Ectodermal cell (in vitro differentiated cells): Measurements from ENCODE around the gene CLDN4.
"Not testable (repeated sequence)": the region's sequence is repeated elsewhere in the genome, so short reads cannot be mapped to it uniquely, and the experiment has no call there.

Experiments
- H3K27ac ChIP-seq: 2 replicates; pipeline ENCODE4 v1.7.0; 2013; ENCODE audit warnings: mild to moderate bottlenecking, low read depth, low read length; ENCODE audit not compliant: insufficient read depth, poor library complexity, severe bottlenecking
- H3K27me3 ChIP-seq: 2 replicates; pipeline ENCODE4 v1.7.0; 2013; ENCODE audit warnings: mild to moderate bottlenecking, low read length; ENCODE audit not compliant: insufficient read depth, control insufficient read depth, poor library complexity, severe bottlenecking
- H3K36me3 ChIP-seq: one replicate; pipeline ENCODE4 v1.7.0; 2013; ENCODE audit warnings: low read length; ENCODE audit not compliant: control insufficient read depth, insufficient read depth
- H3K4me1 ChIP-seq: one replicate; pipeline ENCODE4 v1.7.0; 2013; ENCODE audit warnings: low read length; ENCODE audit not compliant: control insufficient read depth, insufficient read depth
- H3K4me3 ChIP-seq: 2 replicates; pipeline ENCODE4 v1.7.0; 2013; ENCODE audit warnings: low read depth, low read length, control low read depth; ENCODE audit not compliant: insufficient read depth
- H3K9me3 ChIP-seq: 2 replicates; pipeline ENCODE4 v1.7.0; 2013; ENCODE audit warnings: mild to moderate bottlenecking, low read length, moderate library complexity; ENCODE audit not compliant: control insufficient read depth
- WGBS, 2 experiments: methylation state at CpG; one replicate each; pipeline ENCODE4 v1.1.7; 2013; ENCODE audit warnings: missing lambda C conversion rate in 2 of 2; 5-methylcytosine and 5-hydroxymethylcytosine counted together

CLDN4 gene

GRCh38 chr7:73802459-73802858, 28.3 kb upstream of the CLDN4 start:
- Histone ChIP-seq H3K9me3 (no peaks in the 10 kb centered on the region), H3K4me1 (no peaks in the 10 kb centered on the region), H3K4me3 (no peak overlapping the region), H3K27ac (no peak overlapping the region), H3K36me3 (no peaks in the 10 kb centered on the region), H3K27me3 (no peaks in the 10 kb centered on the region)
- 93 to 94% methylated on average over 4 of the region's 4 CpGs for WGBS, 2 experiments

DNA sequence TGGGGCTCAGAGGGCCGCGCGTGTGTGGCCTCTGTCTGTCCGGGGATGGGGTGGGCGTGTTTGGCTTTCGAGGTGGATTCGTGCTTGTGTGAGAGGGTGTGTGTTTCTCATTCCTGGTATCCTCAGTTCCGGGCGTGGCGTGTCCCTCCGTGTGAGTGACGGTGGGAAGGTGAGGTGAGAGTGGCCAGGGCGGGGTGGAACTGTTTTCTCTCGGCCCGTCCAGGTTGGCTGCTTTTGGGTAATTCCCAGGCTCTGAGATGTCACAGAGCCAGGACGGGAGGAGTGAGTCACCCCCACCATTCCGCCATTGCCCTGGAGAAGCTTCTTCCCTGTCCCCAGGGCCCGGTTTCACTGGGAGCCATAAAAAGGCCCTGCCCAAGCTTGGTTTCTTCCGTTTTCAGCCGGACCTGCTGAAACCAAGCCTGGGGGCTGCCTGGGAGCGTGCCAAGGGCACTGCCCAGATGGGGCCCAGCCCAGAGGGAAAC, 21.3 kb upstream of the CLDN4 start:
- 91% methylated on average over 21 of the region's 21 CpGs for WGBS, 2 experiments
- Histone ChIP-seq H3K9me3 (no peaks in the 10 kb centered on the region), H3K27me3 (no peaks in the 10 kb centered on the region), H3K27ac (no peak overlapping the region), H3K4me3 (no peak overlapping the region), H3K36me3 (no peaks in the 10 kb centered on the region), H3K4me1 (peaks cover 9% of the 10 kb centered on the region)

DNA sequence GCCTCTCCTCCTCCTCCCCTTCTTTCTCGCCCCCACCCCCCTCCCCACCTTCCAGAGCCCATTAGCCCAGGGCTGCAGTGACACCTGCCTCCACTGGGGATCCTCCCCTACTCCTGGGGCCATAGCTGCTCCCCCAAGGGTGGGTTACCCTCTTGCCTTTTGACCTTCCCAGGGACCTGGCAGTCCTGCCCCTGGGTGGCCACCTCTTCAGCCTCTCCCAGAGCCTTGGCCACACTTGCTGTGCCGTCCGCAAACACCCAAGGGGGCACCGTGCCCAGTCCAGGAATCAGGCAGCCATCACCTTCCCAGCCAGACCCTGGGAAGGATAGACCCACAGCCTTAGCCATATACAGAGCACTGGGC, 19.8 kb upstream of the CLDN4 start:
- no peaks in the 10 kb centered on the region for H3K27me3 ChIP-seq
- no peaks in the 10 kb centered on the region for H3K36me3 ChIP-seq
- H3K4me1 ChIP-seq: peaks cover 9% of the 10 kb centered on the region
- no peak overlapping the region for H3K4me3 ChIP-seq
- H3K9me3 ChIP-seq: no peaks in the 10 kb centered on the region
- 63 to 68% methylated on average over 4 of the region's 4 CpGs for WGBS, 2 experiments
- H3K27ac ChIP-seq: no peak overlapping the region

- Histone ChIP-seq H3K9me3 (no peaks in the 10 kb centered on the region), H3K4me3 (no peak overlapping the region), H3K27me3 (no peaks in the 10 kb centered on the region), H3K27ac (no peak overlapping the region), H3K4me1 (peaks cover 9% of the 10 kb centered on the region), H3K36me3 (no peaks in the 10 kb centered on the region)
- WGBS, 2 experiments: 5 to 16% methylated on average over 10 to 11 of the region's 11 CpGs
Observed at GRCh38 chr7:73811760-73812168, 19.0 kb upstream of the CLDN4 start.

- no peaks in the 10 kb centered on the region for H3K9me3 ChIP-seq
Observed at GRCh38 chr7:73812996-73813395, 17.8 kb upstream of the CLDN4 start.

DNA sequence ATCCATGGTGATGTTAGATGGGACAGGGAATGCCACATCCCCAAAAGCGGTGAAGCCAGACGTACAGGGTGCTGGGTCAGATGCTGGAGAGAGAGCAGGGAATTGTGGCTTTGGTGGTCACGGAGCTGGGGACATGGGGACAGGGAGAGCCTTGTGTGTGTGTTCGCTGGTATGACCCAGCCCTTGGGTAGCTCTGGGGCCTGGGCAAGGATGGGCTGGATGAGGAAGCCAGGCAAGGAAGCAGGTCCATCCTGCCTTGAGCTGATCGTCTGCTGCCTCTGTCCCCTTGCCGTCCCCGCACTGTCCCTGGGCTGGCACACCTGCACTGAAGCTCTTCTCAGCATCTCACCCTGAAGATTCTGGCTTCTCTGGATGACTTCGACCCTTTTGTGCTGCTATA, 15.4 kb upstream of the CLDN4 start:
- 92% methylated on average over 8 of the region's 8 CpGs for WGBS, 2 experiments
- H3K36me3 ChIP-seq: no peaks in the 10 kb centered on the region
- H3K27me3 ChIP-seq: no peaks in the 10 kb centered on the region
- H3K4me3 ChIP-seq: no peak overlapping the region
- H3K27ac ChIP-seq: no peak overlapping the region
- H3K4me1 ChIP-seq: peaks cover 7% of the 10 kb centered on the region
- H3K9me3 ChIP-seq: no peaks in the 10 kb centered on the region

More at GRCh38 chr7:73812996-73813395, 17.8 kb upstream of the CLDN4 start:
- WGBS, 2 experiments: 89 to 93% methylated on average over 2 to 3 of the region's 3 CpGs
- H3K4me3 ChIP-seq: no peak overlapping the region
- no peak overlapping the region for H3K27ac ChIP-seq
- H3K27me3 ChIP-seq: no peaks in the 10 kb centered on the region
- peaks cover 9% of the 10 kb centered on the region for H3K4me1 ChIP-seq
- H3K36me3 ChIP-seq: no peaks in the 10 kb centered on the region

- Histone ChIP-seq H3K4me1 (no peaks in the 10 kb centered on the region), H3K4me3 (no peak overlapping the region), H3K27me3 (no peaks in the 10 kb centered on the region), H3K9me3 (no peaks in the 10 kb centered on the region), H3K27ac (no peak overlapping the region), H3K36me3 (no peaks in the 10 kb centered on the region)
- 92 to 94% methylated on average over 6 of the region's 6 CpGs for WGBS, 2 experiments
Observed at GRCh38 chr7:73817121-73817520, 13.7 kb upstream of the CLDN4 start.

DNA sequence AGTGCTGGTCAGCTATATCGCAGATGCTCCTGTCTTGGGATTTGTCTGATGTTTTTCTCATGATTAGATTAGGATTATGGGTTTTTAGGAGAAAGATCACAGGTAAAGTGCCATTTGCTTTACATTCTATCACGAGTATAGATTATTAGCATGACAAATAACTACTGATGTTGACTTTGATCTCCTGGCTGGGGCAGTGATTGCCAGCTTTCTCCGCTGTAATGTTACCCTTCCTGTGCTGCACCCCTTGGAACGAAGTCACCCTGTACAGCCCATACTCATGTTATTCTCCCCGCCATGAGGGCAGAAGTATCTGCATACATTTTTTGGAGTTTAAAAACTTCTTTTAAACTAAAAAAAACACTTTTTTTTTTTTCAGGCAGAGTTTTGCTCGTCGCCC, 10.8 kb upstream of the CLDN4 start:
- 89 to 90% methylated on average over 7 of the region's 7 CpGs for WGBS, 2 experiments
- H3K4me1 ChIP-seq: no peaks in the 10 kb centered on the region
- H3K9me3 ChIP-seq: no peaks in the 10 kb centered on the region
- H3K36me3 ChIP-seq: no peaks in the 10 kb centered on the region
- H3K27ac ChIP-seq: no peak overlapping the region
- no peak overlapping the region for H3K4me3 ChIP-seq
- no peaks in the 10 kb centered on the region for H3K27me3 ChIP-seq

- not testable (repeated sequence) for H3K36me3 ChIP-seq, H3K4me3 ChIP-seq, H3K9me3 ChIP-seq, H3K27ac ChIP-seq, H3K4me1 ChIP-seq, H3K27me3 ChIP-seq
- WGBS, 2 experiments: 90 to 94% methylated on average over 14 of the region's 14 CpGs
Observed at GRCh38 chr7:73821597-73822285, 9.1 kb upstream of the CLDN4 start.

DNA sequence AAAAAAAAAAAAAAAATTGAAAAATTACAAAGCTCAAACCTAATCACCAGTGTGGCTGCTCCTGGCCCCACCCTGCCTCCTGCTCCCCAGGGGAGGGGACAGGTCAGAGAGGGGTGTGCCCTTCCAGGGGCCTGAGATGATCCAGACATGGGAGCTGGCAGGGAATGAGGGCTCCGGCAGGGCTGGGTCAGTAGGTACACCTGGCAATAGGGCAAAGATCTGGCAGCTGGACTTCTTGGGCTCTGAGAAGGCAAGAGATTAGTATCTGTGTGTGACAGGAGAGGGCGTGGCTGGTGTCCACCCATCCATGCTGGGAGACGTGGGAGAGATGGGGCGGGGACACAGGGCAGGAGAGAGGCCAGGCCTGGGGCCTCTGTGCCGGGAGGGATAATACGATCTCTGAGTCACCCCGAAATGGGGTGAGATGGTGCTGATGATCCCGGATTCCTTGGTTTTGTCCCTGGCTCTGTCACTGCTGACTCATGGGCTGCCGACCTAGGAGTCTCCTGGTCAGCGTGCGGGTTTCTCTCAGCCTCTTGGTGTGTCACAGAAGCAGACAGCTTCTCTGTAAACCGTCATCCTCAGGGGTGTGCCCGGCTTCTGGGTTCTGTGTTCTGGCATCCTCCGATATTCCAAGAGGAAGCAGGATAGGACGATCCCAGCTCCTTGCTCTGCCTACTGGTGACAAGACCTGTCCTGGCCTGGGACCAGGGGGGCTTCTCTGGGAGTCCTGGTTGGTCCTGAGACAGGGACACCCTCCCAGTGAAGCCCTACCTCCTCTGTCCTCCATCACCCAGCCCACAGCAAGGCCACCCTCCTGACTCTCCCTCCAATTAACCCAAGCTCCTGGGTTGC, 8.2 kb upstream of the CLDN4 start:
- 71 to 73% methylated on average over 15 of the region's 15 CpGs for WGBS, 2 experiments

More for the DNA sequence above, 8.2 kb upstream of the CLDN4 start:
- no peaks in the 10 kb centered on the region for H3K4me1 ChIP-seq
- no peak overlapping the region for H3K27ac ChIP-seq
- no peaks in the 10 kb centered on the region for H3K36me3 ChIP-seq
- H3K27me3 ChIP-seq: no peaks in the 10 kb centered on the region
- H3K4me3 ChIP-seq: no peak overlapping the region
- no peaks in the 10 kb centered on the region for H3K9me3 ChIP-seq
